GM21447 (cell line): ENCODE results near the gene ZNF750.

ENCODE experiments used
- ATAC-seq: cut with Tn5 transposase; IDR thresholded peaks from one replicate; pipeline ENCODE4 v1.9.1; 2021; ENCODE audit not compliant: unreplicated experiment

Gene ZNF750

GRCh38 chr17:82839617-82840292, at the start of gene ZNF750:
ZNF750 (minus strand) TSS chr17:82840022; CDS start chr17:82832454, 7,568 bp downstream.
- ATAC-seq: no peak

DNA sequence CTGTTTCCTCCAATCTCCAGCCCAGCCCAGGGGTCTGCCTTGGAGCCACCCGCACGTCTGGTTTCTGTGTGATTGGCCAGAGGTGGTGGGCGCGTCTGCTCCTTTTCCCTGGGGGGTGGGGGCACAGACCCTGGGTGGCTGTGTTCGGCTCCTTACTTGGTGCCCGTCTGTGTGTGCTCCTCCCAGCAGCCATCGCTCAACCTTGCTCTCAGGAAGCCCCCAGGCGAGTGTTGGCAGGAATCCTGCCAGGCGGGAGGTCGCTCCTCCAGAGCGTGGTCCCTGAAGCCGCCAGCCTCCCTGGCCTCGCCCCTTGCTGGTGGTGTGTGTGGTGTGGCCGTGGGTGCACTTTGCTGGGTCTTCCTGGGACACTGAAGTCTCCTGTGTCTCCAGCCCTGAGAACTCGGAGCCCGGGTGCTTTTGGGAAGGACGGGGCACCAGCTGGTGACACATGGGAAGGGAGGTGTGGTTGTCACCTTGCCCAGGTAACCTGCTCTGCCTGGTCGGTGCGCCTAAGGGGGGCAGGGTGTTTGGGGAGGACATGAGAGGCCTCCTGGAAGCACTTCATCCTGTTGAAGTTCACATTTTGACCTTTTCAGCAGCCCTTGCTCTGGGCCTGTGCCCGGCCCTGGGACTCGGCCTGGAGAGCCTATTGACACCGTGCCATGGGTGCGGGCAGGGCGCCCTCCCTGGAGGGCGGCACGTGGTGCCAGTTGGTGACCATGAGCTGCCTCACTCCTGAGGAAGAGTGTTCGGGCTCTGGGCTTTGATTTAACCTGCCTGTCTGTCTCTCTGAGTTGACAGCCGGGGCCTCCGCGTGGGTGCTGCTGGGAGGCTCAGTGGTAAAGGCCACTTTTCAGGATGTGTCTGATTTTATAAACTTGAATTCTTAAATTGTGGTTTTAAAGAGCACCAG, 49.0 kb upstream of the ZNF750 start:
- no peak for ATAC-seq

- no peak for ATAC-seq
Observed at GRCh38 chr17:82887255-82888164, 47.7 kb upstream of the ZNF750 start.

DNA sequence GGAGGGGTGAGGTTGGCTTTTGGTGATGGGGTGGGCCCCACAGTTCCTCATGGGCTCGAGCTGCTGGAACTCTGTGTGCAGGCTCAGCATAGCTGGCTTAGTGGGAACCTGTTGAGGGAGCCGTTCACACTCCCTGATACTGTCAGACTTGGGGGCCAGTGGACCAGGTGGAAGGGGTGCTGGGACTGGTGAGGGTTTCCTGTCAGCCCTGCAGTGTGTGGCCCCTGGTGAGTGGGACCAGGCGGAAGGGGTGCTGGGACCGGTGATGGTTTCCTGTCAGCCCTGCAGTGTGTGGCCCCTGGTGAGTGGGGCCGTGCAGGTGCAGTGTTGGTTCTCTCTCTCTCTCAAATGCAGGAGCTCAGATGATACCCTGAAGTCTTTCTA, 45.1 kb upstream of the ZNF750 start:
- no peak for ATAC-seq

GRCh38 chr17:82884341-82884969, 44.6 kb upstream of the ZNF750 start:
- no peak for ATAC-seq

- ATAC-seq: no peak
Observed at GRCh38 chr17:82883419-82884031, 43.7 kb upstream of the ZNF750 start.

DNA sequence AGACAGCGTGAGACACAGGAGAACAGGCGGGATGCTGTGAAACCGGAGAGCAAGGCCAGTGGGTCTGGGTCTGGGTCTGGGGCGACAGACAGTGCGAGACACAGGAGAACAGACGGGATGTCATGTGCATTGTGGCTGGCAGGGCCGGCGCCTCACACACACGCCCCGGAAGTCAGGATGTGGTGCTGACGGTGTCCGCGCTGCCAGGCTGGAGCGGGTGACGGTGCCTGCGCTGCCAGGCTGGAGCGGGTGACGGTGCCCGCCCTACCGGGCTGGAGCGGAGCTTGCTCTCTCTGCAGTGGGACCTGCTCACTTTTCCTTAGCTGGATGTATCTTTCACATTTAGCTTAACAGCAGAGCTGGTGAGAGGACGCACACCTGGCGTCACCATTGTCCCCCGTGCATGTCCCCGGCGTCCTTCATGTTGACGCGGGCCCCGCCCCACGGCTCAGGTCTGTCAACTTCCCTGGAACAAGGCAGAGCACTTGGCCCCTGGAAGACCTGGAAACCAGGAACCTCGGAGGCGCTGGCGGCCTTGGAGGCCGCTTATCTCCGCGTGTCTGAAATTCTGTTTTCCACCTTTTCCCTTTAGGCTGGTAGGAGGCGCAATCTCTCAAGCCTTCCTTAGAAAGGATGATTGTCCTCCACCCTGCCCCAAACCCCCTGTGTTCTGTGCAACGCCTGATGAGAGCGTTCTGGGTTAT, 43.0 kb upstream of the ZNF750 start:
- ATAC-seq: no peak

DNA sequence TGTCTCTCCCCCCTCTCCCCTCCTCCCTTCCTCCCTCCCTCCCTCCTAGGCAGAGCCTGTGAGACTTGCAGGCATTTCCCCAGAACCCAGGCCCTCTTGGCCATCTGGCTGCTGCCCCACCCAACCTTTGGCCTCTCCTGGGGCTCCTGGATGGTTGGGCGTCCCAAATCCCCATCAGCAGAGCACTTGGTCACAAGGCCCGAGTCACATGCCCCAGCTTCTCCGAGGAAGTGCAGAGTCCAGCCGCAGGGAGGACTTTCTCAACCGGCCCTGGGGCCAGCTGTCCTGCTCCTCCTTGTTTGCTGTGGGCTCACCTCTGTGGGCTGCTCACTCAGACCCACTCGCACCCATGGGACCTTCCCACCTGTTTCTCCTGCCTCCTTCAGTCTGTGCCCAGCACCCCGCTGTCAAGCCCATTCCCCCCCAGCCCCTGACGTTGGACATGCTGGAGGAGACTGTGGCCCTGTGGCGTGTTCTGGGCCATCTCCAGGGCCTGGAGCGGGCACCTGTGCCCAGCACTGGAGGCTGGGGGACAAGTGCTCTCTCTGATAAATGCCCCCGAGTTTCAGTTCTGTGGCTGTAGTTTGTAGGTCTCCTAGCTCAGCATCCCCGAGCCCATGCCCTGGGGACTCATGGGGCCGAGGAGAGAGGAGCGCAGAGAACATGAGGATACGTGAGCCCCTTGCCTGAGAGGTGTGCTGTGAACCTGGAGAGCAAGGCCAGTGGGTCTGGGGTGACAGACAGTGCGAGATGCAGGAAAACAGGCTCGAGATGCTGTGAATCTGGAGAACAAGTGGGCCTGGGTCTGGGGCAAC, 42.3 kb upstream of the ZNF750 start:
- no peak for ATAC-seq

DNA sequence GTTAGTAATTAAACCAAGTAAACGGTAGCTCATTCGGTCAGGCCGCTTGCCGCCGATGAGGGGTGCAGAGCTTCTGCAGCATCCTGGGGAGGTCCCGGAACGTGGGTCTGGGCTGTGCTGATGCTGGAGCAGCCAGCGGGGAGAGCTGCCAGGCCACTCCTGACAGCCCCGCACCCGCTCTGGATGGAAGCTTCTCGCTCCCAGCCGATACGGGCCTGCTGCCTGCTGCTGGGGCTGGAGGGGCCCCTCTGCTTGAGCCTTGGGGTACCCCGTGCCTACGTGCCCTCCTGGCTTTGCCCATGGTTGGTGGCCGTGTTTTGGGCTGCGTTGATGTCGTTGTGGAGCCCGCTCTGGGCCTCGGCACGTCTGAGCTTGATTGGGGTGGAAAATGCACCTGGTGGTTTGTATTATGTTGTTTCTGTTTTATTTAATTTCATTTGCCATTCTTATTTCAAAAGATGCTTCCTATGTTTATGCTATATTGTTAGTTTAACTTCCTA, 41.6 kb upstream of the ZNF750 start:
- ATAC-seq: no peak

DNA sequence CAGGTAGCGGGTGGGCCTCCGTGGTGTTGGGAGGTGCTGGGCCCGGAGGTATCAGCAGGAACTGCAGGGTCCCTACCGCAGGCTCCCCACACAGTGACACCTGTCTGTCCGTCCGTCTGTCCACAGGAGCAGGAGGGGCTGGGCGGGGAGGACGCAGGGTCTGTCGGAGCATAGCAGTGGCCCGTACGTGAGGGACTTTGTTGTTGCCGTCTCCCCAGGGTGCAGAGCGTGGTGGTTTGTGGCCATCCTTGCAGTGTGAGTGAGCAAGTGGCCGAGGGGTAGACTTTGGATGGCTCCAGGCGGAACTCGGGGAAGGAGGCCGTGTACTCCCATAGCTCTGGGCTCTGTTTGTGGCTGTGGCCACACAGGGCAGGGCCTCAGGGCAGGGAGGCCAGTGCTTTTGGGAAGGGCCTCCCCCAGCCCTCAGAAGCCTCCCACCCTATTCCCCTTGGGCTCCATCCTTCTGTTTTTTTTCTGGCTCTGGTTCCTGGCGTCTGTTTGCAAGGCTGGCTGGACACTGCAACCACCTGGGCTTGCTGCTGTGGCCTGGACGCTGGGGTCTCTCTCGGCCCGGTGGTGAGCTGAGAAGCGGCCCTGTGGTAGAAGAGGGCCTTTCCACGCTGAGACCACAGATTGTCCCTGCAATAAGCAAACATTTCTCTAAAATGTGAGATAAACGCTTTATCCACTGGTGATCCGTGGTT, 41.0 kb upstream of the ZNF750 start:
- no peak for ATAC-seq

GRCh38 chr17:82879241-82879640, 39.4 kb upstream of the ZNF750 start:
- ATAC-seq: no peak

- ATAC-seq: no peak
Observed at GRCh38 chr17:82878527-82878926, 38.7 kb upstream of the ZNF750 start.

DNA sequence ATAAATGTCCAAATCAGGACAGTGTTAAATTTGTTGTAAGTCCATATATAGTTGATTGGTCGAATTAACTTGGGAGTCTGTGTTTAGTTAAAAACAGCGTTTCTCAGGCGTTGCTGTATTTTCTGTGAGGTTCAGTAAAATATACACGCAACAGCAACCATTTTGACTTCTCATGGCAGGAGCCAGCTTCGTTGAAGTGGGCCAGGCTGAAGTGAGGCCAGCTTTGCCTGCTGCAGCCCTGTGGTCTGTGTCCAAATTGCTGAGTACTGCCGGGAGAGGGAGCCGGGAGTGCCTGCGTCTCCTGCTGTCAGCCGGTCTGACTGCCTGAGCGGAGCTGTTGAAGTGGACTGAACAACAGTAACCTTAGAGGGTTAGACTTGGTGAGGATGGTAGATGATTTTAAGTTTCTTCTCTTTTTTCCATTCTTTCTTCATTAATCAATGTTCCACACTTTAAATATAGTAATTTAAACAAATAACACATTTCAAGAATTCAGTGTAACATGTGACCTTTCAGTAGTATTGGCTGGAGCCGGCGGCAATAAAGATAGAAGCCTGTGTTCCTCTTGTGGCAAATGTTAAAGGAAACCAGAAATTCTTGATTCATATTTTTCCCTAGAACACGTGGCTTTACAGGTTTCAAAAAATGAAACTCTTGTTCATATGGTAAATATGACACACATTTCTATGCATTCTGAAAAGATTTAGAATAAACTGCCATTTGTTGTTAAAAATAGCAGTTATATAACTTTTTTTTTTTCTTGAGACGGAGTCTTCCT, 37.0 kb upstream of the ZNF750 start:
- no peak for ATAC-seq

- ATAC-seq: no peak
Observed at GRCh38 chr17:82876149-82876548, 36.3 kb upstream of the ZNF750 start.

GRCh38 chr17:82875407-82875856, 35.6 kb upstream of the ZNF750 start:
- ATAC-seq: no peak

DNA sequence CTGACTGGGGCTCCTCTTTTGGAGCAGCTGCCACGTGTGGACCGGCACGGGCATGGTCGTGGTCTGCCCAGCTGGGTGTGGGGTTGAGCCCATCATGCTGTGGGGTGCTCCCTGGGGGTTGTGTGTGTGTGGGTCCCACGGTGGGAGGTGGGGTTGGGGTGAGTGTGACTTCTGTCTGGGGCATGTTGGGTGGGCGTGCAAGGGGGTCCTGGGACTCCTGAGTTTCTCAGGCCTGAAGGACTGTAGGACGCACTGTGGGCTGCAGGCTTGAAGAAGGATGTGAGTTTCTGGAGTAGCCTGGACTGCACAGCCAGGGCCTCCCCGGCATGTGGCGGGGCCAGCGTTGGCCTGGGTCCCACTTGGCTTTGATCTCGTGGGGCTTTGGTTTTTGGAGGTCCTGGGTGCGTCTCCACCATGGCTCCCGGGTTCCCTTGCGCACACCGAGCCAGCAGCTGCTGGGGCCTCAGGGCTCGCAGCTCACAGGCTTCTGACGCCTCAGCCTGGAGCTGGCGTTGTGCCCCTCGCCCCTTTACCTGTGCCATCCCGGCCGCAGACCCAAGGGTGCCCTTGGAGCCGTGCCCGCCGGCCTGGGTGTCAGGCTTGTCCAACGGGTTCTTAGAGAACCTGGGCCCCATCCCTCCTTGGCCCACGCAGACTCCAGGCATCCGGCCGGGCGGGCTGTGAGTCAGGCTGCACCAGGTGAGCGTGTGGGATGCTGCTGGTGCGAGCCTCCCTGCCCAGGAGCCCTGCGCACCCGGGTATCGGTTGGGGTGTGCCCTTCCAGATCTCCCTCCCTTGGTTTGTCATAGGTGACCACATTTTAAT, 34.4 kb upstream of the ZNF750 start:
- ATAC-seq: no peak
